DMS153 treated with DMSO at 0.1 percent for 48 hours (cell line): ENCODE data around the gene ARHGAP32.
"Not testable (repeated sequence)": the region's sequence is repeated elsewhere in the genome, so short reads cannot be mapped to it uniquely, and the experiment has no call there.

Experiments used
- DNase-seq: peaks from one replicate; lab custom pipeline; 2025; ENCODE audit not compliant: unreplicated experiment; lab: John Stamatoyannopoulos, UW

ARHGAP32 gene

GRCh38 chr11:128937480-128937879 is 254.6 kb downstream of the ARHGAP32 start:
- no peak for DNase-seq

- peak; percentile 31 for DNase-seq
These were observed 255.4 kb downstream of the ARHGAP32 start for GRCh38 chr11:128936606-128937251.

- no peak for DNase-seq
These were observed 257.2 kb downstream of the ARHGAP32 start for GRCh38 chr11:128934926-128935325.

GRCh38 chr11:128934351-128934750 is 257.8 kb downstream of the ARHGAP32 start:
- DNase-seq, result no peak

GRCh38 chr11:128933481-128934178 is 258.5 kb downstream of the ARHGAP32 start:
- no peak for DNase-seq

GRCh38 chr11:128931668-128932067 is 260.5 kb downstream of the ARHGAP32 start:
- no peak for DNase-seq

GRCh38 chr11:128931066-128931465 is 261.1 kb downstream of the ARHGAP32 start:
- no peak for DNase-seq

GRCh38 chr11:128929991-128930390 is 262.1 kb downstream of the ARHGAP32 start:
- DNase-seq, result no peak

GRCh38 chr11:128929468-128929867 is 262.7 kb downstream of the ARHGAP32 start:
- no peak for DNase-seq

GRCh38 chr11:128928400-128928799 is 263.7 kb downstream of the ARHGAP32 start:
- no peak for DNase-seq

GRCh38 chr11:128927683-128928336 is 264.3 kb downstream of the ARHGAP32 start:
- DNase-seq, result no peak

GRCh38 chr11:128927108-128927461 is 265.0 kb downstream of the ARHGAP32 start:
- no peak for DNase-seq

GRCh38 chr11:128926437-128927107 is 265.6 kb downstream of the ARHGAP32 start:
- no peak for DNase-seq

GRCh38 chr11:128926000-128926399 is 266.1 kb downstream of the ARHGAP32 start:
- DNase-seq, result no peak

GRCh38 chr11:128925250-128925600 is 266.9 kb downstream of the ARHGAP32 start:
- no peak for DNase-seq

- DNase-seq, result no peak
These were observed 267.4 kb downstream of the ARHGAP32 start for GRCh38 chr11:128924510-128925249.

- DNase-seq, result no peak
These were observed 268.0 kb downstream of the ARHGAP32 start for GRCh38 chr11:128924104-128924503.

- no peak for DNase-seq
These were observed 270.3 kb downstream of the ARHGAP32 start for GRCh38 chr11:128921793-128922192.

GRCh38 chr11:128920666-128921065 is 271.5 kb downstream of the ARHGAP32 start:
- DNase-seq, result no peak

GRCh38 chr11:128919635-128920034 is 272.5 kb downstream of the ARHGAP32 start:
- not testable (repeated sequence) for DNase-seq

- no peak for DNase-seq
These were observed 272.9 kb downstream of the ARHGAP32 start for GRCh38 chr11:128919216-128919615.
